ENCODE results near the gene SLC45A1.
"Not testable (repeated sequence)": the region's sequence is repeated elsewhere in the genome, so short reads cannot be mapped to it uniquely, and the experiment has no call there.

The SLC45A1 gene

DNA sequence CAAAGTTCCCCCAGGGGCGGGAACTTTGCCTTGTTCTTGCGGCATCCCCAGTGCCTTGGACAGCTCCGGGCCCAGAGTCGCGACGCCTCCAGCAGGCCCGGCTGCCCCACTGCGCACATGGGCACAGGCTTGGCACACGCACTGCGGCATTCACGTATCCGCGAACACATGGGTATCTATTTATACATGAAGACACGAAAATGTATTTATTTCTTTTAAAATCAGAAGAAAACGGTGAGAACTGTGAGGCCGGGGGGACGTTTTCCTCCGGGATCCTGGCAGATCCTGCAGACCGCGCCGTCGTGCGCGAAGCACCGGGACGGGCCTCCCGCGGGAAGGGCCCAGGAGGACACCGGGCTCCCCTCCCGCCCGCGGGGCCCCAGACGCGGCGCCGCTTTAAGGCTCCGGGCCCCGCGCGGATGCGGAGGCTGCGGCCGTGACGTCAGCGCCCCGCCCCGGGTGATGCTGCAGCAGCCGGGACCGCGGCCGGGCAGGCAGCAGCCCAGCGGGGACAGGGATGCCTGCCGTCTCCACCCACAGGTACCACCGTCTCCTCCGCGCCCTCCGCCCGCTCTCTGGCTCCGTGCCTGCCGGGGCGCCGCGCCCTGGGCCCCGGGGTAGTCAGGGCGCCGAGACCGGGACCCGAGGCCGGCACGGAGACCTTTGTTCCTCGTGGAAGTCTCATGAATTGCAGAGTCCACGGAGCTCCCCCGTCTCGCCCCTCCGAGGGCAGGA is at the start of gene SLC45A1:
Gene SLC45A1 (plus strand): TSS at position 468 of the 735 bp plus-strand sequence. CDS start 6,216 bp downstream, outside the sequence.
- FAIRE-seq: no peak

DNA sequence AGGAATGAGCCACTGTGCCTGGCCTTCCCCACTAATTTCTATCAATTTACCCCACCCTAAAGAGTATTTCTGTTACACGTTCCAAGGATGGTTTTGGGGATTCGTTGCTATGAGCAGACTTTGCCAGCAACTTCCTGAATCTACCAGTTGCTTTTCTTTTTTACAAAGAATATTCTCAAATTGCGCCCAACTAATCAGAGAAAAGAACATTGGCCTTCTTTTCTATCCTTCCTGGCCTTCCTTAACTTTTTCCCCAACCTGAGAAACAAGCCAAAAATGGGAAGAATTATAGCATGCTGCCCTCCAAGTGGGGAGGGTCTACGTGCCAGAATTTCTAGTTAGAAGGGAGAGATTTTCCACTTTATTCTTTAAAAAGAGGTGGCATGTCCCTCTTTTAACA is 44.9 kb upstream of the SLC45A1 start:
- no peak for FAIRE-seq

DNA sequence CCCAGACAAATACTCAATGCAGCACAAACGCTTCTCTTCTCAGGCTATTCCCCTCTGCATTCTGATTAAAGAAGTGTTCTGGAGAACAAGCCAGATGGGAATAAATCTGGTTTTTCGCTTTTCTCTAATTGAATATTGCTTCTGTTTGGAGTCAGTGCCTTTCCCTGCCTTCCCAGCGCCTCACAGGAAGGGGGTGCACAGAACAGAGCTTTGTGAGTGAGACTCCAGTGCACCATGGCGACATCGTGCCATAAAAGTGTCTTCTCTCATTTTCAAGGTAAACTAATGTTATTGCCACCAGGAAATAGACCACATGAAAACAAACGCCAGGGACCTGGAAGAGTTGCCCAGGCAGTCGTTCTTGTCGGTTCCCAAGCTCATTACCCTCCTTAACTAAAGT is 43.6 kb upstream of the SLC45A1 start:
- no peak for FAIRE-seq

DNA sequence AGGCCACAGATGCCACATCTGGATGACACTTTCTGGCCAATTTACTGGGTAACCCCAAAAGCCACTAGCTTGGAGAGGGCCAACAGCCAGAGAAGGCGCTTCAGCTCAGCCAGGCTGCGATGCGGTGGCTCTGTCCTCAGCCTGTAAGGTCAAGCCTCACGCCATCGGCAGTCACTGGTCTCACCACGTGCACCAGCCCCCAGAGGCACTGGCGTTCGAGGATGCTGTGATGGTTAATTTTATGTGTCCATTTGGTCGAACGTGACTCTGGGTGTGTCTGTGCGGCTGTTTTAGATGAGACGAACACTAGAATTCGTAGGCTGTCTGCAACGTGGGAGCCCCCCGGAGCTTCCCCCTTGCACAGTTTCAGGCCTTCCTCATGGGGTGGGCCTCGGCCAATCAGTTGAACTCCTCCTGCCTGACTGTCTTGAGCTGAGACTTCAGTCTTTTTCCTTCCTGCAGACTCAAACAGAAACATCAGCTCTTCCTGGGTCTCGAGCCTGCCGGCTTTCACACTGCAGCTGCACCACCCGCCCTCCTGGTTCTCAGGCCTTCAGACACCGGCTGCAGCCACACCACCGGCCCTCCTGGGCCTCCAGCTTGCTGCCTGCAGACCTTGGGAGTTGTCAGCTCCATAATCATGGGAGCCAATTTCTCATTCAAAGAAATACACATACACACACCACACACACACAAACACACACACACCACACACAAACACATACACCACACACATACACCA is 41.6 kb upstream of the SLC45A1 start:
- no peak for FAIRE-seq

DNA sequence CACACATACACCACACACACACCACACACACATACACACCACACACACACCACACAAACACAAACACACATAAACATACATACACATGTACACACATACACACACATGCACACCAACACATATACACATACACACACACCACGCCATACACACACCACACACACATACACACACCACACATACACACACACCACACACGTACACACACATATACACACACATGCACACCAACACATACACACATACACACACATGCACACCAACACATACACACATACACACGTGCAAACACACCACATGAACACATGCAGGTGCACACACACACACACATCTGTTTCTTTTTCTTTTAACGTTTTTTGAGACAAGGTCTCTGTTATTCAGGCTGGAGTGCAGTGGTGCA is 41.0 kb upstream of the SLC45A1 start:
- no peak for FAIRE-seq

DNA sequence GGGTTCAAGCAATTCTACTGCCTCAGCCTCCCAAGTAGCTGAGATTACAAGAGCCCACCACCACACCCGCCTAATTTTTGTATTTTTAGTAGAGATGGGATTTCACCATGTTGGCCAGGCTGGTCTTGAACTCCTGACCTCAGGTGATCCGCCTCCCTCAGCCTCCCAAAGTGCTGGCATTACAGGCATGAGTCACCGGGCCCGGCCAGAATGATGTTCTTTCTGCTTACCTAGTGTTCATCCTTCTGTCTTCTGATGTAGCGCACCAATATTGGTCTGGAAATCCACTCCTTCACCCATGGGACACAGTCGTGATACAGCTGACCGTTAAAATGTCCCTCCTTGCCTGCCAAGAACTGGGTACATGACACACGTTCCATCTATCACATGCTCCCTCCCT is 39.2 kb upstream of the SLC45A1 start:
- not testable (repeated sequence) for FAIRE-seq

DNA sequence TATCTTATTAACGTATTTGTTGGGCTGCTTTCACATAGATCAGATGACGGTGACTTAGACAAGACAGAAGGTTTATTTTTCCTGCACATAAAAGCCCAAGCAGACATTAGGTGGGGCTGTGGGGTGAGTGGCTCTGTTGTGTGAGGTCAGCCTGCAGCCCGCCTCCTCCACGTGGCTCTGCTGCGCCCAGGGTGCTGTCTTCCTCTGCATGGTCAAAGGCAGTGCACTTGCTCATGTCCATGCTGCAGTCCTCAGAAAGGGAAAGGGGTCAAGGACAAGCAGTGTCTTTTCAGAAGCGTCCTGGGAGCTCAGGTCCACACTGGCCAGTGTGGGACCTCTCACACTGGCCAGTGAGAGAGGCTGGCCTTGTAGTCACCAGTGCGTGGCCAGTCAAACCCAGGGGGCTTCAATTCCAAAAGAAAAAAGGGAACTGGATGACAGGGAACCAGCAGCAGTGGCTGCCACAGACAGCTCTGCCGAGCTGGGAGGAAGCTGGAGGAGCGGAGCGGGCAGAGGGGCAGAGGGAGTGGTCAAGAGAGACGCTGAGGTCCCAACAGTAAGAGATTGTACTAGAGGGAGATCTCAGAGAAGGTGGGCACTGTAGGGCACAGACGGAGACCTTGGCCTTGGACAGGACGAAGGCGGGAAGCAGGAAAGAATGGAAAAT is 35.9 kb upstream of the SLC45A1 start:
- no peak for FAIRE-seq

DNA sequence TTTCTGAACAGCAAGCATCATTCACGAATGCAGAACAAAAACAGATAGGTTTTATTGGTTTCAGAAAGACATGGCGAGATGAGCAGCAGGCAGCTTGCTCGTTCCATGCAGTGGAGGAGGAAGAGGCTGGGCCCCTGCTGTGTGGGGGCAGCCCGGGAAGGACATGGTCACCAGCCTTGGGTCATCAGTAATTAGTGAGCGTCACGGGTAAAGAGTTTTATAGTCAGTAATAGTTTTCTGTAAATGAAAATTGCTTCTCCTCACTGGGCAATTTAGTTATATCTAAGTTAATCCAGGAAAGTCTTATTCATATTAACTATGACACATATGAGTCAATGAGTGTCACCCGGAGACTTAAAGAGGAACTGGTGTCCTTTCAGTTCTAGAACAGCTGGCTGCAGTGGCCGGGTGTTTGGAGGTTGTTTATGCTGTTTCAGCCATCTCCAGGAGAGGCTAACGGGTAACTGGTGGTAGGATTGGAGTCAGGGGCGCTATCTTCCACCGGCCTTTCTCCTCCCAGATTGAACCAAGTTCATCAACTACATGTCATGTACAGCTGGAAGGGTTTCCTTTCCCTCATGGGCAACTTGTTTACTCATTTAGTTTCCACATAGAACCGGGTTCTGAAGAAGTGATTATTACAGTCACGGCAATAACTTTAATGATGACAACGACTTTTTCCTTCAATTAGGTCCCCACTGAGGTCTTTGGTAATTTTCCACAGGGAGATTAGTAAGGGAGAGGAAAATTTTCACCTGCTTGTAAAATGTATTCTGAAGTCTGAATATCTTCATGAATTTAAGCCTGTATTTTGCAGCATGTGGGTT is 34.6 kb upstream of the SLC45A1 start:
- FAIRE-seq: no peak

DNA sequence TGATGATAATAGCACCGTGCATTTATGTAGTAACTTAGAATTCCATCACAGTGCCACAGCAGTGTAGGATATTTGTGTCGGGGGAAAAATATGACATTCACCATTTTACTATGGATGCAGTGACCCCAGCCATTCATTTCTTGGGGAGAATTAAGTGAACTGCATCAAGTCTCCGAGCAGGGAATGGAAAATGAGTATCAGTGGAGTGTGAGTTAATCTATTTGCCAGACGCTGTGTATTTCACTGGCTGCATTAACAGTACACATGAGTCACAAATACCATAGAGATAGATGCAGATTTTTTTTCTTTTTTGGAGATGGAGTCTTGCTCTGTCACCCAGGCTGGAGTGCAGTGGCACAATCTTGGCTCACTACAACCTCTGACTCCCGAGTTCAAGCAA is 33.8 kb upstream of the SLC45A1 start:
- FAIRE-seq: no peak

DNA sequence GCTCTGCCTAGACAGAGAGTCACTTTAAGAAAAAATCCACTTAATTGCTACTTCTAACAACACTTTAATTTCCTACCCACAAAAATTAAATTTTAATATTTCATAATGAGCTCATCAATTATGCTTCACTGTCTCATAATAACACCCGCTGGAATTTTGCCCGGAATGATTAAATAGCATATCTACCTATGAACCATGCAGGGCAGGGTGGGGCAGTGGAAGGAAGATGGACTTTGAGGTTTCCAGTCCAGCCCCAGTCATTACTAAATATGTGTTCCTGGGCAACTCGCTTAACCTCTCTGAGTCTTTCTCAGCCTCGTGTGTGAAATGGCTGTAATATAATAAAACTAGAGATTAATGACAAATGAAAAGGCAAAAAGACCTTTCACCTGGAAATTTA is 32.8 kb upstream of the SLC45A1 start:
- FAIRE-seq: no peak

DNA sequence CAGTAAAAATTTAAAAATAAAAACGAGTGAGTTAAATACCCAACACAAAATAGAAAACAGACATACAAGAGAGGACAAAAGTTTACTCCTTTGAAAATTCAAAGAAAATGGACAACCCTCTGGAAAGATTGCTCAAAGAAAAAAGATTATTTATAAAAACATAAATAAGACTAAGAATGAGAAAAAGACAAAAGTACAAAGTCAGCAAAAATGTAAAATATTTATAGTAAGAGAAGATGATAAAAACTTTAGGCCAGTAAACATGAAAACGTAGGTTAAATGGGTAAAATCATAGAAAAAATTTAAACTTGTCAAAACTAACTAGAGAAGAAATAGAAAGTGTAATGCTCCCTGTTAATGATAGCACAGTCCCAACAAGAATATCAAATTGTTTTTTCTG is 31.9 kb upstream of the SLC45A1 start:
- peak; percentile 40 for FAIRE-seq

DNA sequence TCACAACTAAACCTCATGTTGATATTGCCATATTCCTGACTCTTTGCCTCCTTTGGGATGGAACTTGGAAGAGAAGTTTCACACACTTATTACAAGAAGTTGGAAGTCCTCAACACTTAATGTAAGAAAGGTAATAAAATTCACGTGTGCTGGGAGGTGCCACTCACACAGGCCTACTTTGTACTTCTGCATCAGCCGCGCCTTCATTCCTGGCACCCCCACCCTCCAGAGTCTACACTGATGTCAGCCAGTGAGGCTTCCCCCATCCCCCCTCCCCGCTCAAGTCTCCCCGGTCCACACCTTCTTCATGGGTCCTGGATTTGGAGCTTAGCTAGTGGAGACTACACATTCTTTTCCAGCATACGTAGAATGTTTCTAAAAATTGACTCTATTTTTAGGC is 24.8 kb upstream of the SLC45A1 start:
- no peak for FAIRE-seq

DNA sequence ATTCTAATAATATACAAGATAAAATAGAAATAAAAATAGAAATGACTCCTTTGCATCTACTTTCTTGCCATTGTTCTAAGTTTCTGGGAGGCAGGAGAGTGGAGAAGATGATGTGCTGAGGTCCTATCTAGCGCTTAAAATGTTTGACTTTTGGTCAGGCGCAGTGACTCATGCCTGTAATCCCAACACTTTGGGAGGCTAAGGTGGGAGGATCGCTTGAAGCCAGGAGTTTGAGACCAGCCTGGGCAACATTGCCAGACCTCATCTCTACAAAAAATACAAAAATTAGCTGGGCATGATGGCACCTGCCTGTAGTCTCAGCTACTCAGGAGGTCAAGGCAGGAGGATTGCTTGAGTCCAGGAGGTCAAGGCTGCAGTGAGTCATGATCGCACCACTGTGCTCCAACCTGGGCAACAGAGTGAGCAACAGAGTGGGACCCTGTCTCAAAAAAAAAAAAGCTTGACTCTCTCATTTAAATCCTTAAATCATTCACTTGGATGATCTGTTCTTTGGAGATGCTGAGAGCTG is 24.2 kb upstream of the SLC45A1 start:
- no peak for FAIRE-seq

DNA sequence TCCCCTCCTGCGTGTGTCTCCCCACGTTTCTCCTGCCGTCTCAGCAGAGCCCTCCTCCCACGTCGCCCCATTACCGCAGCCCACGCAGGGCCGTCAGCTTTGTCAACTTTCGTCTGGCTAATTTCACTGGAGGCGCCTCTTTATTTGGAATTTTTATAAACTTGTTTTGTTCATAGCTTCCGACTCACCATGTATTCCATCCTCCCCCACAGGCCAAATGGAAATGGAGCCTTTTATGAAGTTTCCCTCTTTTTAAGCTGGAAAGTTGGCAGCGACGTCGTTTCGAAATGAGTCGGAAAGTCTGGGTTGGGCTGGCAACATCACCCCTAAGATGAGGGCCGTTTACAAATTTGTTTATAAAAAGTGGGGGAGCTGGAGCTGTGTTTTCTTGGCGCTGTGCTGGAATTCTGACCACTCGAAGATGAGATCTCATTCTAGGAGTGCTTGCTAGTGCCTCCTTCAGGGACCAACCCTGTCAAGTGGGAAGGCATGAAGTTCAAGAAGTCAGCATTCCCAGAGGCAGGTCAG is 23.7 kb upstream of the SLC45A1 start:
- no peak for FAIRE-seq

DNA sequence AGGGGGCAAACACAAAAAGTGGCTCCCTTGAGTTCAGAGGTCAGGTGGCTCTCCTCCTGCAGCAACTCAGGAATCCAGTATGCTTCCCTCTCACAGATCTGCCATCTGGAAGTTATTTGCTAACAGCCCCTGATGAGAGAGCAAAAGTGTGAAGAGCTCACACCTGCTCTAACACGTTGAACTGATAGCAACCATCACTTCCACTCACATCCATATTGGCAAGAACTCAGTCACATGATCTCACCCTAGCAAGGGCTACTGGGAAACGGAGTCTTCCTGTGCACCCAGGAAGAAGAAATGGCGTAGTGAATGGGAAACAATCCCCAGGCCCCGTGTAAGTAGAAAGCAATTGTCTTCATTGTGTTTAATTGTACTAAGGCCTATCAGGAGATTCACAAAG is 20.7 kb upstream of the SLC45A1 start:
- FAIRE-seq: no peak

DNA sequence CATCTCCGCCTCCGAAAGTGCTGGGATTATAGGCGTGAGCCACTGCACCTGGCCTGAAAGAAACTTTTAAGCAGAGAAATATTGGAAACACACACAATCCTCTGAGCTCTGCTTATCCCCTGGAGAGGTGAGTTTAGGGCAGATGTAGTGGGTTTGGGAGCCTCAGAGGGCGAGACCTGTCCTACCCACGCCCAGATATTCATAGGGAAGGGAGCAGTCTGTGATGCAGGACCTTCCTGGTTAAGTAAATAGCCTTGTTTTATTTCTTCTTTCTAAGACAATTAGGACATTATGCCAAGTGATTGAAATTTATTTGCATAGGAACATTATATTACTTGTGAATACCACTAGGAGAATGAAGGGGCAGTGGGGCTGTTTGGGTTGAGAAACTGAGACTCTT is 18.0 kb upstream of the SLC45A1 start:
- no peak for FAIRE-seq

DNA sequence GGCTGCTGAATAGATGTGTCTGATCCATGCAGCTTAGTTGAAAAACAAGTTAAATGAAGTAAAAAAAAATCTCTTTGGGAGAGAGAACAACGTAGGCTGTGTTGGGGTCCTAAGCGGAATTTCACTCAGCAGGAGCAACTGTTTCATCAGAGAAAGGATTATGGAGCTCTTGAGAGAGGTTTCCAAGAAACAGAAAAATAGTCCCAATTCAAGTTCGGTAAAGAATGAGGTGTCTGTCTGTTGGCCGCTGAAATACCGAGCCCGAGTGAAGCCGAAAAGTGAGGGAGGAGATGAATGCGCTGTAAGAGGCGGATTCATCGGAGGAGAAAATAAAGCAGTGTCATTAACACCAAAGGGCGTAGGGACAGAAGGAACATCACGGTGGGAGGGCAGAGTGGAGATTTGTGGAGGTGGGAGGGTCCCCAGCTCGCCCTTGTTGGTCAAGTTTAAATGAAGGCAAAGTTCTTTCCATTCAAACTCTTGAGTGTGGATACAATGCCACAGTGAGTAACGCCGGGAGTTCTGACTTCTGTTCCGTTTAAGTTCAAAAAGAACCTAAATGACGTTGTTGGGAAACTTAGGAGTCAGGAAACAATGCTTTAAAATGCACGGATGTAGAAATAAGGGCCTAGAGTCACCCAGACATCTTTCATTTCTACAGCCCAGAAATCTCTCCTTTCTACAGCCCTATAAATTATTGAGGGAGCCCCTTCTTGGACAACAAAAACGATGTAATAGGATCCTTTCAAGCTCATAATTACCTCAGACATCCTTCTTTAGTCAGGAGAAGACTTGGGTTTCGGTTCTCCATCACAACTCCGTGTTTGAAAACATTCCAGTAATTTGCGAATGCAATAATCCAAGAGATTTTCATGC is 15.6 kb upstream of the SLC45A1 start:
- peak; percentile 99 for FAIRE-seq

DNA sequence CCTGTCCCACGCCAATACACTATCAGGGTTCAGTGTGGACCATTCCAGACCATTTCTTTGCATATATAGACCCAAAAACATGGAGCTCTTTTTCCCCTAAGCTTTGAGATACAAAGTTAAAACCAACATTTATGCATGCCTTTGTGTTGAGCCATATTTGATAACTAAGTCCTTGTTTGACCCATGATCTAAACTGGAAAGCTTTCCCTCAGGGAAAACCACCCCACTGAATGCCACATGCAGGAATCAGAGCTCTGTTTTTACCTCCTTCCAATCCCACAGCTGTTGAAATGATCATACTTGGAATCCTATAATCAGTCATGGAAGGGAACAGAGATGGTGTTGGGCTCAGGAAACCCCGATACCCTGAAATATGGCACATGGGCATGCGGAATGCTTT is 14.8 kb upstream of the SLC45A1 start:
- FAIRE-seq: peak; percentile 47

DNA sequence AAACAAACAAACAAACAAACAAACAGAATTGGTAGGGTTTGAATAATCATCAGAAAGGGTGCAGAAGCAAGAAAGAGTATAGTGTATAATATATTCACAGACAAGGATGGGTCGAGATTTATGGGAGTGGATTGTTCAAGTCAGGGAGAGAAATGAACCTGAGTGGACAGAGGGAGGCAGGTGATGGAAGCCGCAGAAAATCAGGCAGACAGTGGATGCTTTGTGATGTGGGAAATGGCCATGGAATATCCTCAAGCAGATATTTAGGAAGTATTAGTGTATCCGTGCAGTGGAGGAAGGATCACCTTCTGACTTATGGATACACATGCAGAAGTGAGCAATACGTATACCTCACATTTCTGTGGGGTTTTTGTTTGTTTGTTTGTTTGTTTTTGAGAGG is 14.0 kb upstream of the SLC45A1 start:
- no peak for FAIRE-seq

DNA sequence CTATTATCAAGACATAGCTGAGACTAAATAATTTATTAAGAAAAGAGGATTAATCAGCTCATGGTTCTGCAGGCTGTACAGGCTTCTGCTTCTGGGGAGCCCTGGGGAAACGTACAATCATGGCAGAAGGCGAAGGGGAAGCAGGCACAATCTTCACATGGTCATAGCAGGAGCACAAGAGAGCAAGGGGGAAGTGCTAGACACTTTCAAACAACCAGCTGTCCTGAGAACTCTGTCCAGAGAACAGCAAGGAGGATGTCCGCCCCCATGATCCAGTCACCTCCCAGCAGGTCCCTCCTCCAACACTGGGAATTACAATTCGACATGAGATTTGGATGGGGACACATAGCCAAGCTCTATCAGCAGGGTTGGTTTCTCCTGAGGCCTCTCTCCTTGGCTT is 10.3 kb upstream of the SLC45A1 start:
- no peak for FAIRE-seq

DNA sequence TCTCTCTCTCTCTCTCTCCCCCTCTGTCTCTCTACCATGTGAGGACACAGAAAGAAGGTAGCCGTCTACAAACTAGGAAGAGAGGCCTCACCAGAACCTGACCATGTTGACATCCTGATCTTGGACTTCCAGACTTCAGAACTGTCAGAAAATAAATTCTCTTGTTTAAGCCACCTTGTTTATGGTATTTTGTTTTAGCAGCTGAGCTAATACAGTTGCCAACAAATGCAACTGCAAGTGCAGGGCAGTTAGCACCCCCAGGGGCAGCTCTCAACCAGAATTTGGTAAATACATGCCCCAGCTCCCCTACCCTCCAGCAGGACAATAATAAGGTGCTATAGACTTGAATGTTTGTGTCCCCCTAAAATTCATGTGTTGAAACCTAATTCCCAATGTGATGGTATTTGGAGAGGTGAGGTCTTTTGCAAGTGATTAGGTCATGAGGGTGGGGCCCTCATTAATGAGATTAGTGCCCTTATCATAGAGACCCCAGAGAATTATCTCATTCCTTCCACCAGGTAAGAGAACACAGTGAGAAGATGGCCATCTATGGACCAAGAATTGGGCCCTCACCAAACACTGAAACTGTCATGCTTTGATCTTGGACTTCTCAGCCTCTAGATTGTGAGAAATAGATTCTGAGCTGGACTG is 6.7 kb upstream of the SLC45A1 start:
- no peak for FAIRE-seq

Measured in G401.6 (cell line).